GM19240 (cell line): ENCODE data around the gene PRKG1.

Source experiments
- DNase-seq: peaks from one replicate; pipeline ENCODE4 v3.0.0; 2011; ENCODE audit warnings: low spot score; ENCODE audit not compliant: insufficient read length

PRKG1 gene

DNA sequence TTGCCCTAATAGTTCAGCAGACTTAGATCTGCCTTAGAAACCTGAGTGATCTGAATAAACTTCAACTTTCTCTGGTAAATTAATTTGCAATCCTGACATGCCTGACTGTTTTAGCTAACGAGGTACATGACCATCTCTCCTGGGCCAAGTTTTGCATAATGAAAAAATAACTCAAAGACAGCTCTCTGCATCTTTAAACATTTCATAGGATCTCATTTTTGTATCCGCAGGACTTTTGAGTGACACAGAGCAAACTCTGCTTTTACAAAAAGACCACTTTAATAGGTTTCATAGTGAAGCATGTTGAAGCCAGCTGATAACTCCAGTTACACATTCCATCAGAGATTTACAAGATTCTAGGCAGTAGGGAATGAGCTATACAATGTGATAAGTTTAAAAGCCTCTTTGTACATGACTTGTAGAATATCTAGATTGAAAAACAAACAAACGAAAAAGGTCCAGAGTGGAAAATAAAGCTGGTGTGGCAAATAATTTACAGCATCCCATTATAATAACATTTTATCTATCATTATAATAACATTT is 2.1 kb downstream of the PRKG1 start:
- no peak for DNase-seq

DNA sequence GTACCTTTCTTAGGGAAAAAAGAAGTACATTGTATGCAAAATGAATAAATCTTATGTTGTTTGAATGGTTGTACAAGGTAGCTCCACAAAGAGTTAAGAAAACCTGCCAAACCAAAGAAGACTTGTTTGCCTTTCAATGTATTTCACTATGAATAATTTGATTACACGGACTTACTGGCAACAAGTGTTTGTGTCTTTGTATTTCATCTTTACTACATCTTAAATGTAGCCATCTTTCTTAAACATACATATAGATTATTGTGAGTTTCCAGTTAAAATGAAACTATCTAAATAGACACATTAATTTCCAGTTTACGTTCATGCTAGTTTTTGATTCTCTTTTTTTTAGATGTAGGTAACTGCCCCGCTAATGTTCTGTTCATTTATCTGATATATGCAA is 2.8 kb downstream of the PRKG1 start:
- DNase-seq, result no peak

DNA sequence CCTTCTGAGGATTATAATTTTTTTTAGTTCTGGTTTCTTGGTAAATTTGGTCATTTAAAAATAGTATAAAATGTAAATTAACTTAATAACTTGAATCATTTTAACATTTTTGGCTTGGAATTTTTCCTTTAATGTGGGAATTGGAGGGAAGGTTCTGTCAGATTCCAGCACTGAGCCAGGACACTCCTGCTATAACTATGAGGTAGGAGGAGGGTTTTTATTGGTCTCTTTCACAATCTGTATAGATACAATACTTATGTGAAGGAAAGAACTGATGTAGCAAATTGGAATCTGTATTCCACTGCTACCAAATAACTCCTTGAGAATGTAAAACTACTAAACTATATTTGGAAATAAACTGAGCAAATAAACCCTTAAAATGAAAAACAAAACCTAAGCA is 3.2 kb downstream of the PRKG1 start:
- DNase-seq, result no peak

DNA sequence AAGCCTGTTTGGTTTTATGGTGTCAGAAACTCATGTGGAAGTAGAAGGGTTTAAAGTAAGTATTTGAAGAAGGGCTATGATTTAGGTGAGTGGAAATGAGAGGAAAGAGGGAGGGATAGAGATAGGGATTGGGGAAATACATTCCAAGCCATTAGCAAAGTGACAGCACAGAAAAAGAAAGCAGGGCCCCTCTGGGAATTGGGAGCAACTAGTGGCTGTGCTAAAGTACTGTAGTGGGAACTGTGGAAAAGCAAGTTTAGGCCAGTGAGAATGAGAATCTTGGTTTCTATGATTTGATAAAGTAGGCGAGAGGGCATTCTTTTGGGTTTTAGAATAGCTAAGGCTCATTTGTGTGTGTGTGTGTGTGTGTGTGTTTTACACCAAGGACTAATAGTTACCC is 5.0 kb downstream of the PRKG1 start:
- DNase-seq, result no peak

DNA sequence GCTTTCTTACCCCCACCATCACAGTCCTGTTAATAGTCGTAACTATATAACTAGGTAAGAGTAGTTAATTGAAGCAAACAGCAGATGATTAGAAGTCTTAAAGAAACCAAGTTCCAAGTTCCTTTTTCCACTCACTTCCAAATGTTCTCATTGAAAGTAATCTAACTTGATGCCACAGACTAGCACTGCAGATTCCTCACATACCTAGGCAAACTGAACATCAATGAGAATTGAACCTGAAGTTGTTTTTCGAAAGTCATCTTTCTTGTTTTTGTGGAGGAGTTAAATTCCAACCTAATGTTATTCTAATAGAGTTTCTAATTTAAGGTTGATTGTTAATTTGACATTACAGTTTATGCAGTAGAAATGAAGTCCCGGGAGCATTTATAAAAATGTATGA is 5.5 kb downstream of the PRKG1 start:
- no peak for DNase-seq

DNA sequence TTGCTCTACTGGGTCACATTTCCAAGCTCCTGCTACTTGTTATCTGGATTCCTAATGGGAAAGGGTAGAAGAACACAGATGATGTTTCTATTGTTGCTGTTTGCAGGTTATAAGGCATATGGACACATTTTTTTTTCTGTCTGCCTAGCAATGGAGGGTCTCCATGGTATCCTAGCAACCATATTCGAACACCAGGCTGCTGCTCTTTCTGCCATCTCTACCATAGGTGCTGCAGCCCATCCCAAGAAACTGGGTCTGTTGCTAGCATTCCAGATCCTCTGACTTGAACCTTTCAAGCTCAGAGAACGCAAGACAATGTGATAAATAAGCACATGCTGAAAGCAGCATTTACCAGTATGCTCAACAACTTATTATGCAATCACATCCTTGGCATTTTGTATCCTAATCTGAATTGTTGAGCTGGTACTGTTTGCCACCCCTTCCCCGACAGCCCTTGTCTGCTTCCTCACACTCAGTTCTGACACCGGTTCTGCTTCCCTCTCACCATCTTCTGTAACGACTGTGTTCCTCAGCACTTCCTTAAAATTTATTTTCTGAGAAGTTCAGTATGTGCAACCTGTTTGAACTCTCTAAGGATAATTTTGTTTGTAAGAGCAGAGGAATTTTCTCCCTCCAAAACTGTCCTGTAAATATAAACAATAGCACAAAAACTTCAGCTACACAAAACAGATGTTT is 6.2 kb downstream of the PRKG1 start:
- no peak for DNase-seq

DNA sequence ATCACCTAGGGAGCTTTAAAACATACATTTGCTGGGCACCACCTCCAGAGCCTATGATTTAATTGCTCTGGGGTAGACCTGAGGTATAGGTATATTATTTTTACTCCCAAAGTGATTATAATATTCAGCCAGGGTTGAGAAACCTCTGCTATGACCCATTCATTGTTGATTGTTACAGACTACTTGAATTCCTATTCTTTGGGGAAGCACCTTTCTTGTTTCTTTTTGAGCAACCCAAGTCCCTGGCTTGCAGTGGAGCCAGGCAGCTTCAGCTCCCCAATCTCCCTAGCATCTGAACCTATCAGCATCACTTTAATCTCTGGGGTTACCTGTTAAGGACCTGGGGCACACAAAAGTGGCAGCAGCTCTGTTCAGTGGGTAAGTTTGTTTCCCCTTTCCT is 8.6 kb downstream of the PRKG1 start:
- no peak for DNase-seq

DNA sequence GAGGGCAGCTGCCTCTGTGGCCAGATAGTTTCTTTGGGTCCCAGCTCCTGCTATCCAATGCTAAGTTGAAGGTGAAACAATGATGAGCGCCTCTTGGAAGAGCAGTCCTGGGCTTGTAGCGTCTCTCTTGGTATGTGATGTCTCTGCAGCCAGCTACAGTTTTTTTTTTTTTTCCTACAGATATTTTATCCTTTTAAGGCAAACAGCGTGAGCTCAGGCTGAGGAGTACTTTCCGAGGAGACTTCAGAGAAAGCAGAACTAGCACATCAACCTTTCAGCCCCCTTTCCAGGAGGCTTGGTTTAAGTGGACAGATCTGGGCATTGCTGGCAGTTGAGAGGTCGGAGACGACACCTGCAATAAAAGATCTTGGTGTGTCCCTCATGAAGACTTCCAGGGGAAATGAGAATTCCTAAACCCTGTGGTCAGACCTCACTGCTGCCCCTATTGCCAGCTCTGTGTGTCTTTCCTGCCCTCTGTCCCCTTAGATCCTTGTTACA is 9.1 kb downstream of the PRKG1 start:
- DNase-seq, result no peak

DNA sequence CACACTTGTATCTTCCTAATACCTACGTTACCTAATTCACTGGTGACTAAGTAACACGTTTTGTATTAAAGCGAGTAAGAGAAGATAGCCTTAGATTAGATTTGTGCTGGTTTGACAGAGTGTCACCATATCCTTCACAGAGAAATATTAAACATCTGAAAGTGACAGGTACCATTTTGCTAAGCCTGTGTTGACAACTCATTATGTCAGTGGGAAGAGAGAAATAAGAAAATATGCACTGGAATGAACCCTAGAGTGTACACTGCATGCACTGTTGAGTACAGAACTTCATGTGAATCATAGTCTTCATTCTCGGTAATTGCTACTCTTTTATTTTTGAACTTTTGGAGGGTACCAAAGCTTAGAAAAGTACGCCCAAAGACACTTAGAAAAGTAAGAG is 10.9 kb downstream of the PRKG1 start:
- no peak for DNase-seq

DNA sequence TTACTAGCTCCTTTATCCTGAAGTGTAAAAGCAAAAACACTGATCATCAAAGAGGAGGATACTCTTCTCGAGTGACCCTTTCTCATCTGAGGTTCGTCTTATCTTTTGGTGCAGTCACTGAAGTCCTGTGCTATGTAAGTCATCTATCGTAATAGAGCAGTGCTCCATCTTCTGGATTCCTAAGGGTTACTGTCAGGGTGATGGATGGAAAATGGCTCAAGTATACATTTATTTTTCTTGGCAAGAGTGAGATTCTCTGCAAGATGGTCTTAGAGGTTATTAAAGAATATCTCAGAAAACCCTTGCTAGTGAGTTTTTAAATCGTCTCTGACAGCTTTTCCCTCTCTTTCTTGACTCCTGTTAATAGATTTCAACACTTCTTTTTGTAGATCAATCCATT is 12.4 kb downstream of the PRKG1 start:
- DNase-seq, result no peak

DNA sequence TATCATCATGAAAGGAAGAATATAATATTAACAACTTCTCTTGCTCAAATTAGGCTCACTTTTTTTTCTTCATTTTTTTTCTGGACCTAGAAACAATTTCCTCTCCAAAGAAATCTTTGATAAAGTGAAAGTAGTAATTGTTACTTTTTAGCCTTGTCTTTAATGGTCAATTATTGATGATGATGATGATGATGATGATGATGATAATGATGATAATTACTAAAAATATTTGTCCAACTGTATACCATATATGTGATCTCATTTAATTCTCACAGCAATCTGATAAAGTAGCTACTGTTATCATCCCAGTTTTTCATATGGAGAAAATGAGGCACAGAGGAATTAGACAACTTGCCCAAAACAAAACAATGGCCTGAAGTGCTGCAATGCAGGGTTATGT is 12.8 kb downstream of the PRKG1 start:
- no peak for DNase-seq

DNA sequence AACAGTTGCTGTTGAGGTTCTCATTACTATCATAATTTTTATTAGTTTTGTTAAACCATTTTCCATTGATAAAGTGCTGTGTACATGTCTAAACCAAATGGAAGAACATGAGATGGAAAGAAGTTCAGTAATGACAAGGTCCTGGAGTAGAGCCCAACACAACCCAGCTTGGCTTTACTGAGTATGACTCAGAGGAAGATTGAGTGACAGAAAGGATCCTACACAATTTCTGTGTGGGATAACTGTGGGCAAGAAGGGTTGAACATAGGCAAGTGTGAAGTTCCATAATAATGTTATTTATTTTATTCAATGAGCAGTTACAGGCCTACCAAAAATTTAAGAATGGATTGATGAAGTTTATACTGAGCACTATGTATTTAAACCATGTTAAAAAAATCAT is 15.9 kb downstream of the PRKG1 start:
- DNase-seq, result no peak

DNA sequence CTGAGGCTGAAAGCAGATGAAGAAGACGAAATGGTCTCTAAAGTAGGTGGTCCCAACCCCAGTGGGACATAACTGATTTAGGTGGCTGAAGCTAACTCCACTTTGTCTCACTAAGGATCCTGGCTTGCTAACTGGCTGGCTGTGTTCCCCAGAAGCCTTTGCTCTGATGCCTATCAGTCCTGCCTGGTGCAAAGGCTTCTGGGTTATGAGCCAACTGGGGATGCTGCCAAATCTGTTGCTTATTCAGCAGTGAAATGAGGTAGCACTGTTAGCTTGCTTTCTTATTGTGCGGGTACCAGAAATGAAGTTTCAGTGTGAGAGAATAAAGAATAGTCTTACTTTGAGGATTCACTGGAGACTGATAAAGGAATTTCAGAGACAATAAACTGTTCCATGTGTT is 18.1 kb downstream of the PRKG1 start:
- no peak for DNase-seq

DNA sequence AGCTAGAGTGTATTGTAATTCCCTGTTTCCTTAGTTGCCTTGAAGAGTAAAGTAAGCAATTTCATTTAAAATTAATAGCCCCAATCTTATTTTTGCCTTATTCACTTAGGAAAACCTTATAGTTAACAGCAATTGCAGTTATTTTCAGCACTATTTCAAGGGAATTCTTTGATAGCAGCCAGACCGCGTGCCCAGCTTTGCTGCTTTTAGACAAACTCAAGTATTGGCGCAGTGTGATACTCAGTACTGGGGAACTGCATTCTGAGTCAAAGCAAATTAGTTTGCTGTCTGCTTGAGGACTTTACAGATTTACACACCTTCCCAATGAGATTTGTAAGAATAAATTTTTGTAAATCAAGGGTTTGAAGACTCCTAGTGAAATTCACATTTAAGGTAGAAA is 21.2 kb downstream of the PRKG1 start:
- DNase-seq, result no peak

DNA sequence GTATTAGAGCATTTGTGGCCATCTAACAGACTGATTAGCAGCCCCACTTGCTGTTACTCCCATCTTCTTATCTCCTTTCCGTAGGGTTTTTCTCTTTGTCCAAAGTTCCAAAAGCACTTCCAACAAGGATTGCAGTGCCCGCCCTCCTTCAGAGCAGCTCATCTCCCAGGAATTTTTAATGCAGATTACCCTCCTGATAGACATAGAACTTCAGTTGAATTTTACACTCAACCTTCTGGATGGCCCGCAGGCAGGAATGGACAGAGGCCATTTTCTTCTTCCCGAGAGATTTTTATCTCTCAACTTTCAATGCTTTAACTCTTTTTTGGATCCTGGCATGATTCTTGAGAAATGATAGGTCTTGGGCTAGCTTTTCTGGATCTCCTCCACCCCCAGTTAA is 23.3 kb downstream of the PRKG1 start:
- no peak for DNase-seq

DNA sequence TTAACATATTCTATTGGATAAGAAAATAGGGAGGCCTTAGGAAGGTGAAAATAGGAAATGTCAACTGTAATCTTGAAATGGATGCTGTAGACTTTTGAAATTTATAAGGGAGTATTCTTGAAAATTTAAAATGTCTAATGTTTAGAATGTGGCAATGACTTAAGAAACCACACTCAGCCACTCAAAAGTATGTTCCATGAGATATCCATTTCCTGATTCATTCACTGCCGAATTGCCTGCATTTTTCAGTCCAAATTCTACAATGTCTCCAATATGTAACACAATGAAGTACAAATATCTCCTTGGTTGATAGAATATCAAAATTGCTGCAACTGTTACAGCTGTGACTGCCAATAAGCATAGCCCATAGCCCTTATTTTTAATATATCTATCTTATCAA is 25.9 kb downstream of the PRKG1 start:
- DNase-seq, result no peak

DNA sequence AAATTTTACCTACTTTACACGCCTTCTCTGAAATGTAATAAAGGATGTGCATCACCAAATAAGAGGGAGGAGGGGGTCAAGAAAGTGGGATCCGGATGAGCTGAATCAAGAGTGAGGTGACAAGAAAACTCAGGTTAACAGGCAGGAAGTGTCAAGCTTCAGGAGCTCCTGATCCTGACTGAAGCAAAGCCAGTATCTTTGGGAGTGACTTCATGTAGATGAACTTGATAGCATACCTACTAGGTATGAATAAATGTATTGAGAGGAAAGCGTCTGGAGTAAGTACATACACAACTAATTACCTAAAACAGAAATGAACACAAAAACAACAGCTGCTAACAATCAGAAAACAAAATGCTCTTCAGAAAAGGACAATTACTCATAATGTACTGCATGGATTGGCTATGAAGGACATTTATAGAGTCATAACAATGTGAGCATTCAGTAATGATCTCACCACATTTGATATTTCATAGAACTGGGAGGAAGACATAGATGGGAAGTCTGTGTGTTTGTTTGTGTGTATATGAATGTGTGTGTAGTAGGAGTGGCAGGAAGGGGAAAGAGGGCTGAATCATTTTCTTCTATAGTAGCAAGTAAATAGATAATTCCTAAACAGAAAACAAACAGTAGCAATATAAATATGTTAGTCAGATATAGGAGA is 29.4 kb downstream of the PRKG1 start:
- no peak for DNase-seq

DNA sequence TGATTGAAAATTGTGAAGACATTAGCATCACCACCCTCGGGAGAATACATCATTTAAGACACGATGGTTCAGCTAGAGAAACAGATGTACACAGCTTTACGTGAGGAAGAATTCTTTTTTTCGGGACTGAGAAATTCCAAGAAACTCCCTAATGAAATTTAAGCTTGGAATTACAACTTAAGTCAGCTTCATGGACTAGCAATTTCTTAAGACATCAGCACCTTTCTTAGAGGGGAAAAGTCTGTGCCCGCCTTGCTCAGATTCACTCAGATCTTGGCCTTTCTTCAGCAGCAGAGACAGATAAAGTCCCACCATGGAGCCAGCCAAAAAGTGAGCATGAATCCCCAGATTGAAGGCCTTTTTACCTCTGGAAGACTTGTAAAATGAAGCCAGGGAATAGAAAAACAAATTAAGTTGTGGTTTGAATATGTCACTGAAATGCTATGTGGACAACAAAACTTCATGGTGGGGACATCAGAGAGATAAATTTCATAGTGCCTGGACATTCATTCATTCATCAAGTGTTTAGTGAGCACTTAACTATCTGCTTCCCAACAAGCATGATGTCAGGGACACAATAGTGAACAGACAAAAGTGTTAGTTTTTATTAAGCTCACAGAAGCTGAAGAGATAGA is 32.1 kb downstream of the PRKG1 start:
- DNase-seq, result no peak

DNA sequence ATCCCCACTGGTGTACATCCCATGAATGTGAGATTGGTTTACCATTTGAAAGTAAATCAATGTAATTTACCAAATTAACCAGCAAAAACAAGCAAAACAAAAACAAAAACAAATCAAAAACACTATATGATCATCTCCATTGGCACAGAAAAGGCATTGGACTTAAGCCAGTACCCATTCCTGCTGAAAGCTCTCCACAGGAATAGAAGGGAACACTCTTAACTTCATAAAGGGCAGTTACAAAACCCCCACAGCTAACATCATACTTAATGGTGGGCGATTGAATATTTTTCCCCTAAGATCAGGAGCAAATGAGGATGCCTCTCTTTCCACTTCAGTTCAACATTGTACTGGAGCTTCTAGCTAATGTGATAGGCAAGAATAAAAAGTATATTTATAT is 34.1 kb downstream of the PRKG1 start:
- no peak for DNase-seq

DNA sequence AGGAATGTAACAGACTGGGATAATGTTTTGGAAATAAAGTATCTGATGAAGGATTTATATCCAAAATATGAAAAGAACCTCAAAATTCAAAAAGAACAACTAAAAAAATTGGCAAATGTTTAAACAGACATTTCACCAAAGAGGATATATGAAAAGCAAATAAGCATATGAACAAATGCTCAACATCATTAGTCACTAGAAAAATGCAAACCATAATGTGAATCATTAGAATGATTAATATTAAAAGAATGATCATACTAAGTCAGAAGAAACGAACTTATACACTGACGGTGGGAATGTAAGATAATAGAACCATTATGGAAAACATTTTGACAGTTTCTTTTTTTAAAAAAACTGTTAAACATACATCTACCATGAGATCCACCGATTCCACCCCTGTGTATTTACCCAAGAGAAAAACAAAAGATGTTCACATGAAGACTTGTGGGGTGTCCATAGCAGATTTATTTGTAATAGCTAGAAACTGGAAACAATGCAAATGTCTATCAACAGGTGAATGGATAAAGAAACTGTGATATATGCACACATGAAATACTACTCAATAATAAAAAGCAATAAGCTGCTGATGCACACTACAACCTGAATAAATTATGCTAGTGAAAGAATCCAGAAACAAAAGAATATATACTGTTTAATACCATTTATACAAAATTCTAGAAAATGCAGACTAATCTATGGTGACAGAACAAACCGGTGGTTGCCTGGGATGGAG is 35.7 kb downstream of the PRKG1 start:
- DNase-seq, result no peak

DNA sequence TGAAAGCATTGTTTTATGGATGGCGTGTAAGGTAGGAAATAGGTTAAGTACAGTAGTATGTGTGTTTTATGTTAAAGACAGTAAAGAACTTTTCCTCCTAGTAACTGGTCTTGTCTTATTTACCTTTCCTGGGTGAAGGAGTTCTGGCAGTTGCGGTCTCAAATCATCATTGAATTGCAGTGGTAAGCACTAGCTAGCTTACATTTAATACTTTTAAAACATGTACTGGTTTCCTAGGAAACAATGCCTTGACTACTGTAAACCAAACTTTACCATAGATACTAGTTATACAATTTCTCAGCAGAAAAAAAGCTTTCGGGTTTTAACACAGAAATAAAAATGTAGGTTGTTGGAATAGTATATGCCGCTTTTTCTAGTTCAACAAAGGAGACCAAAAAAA is 37.7 kb downstream of the PRKG1 start:
- no peak for DNase-seq

DNA sequence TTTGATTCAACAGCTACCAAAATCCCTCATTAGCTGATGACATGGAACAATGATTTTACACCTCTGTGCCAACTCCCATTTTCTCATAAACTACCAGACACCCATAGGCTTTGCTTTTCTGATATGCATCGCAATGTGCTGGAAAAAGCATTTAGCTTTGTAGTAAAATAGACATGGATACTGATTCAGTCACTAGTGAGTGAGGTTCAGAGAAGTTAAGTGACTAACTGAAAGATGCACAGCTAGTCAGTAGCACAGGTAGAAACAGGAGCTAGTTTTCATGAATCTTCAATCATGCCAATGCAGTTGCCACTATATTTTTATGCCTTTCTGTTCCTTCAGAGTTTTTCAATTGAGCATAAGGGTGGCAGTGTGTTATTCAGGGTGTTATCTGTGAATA is 38.7 kb downstream of the PRKG1 start:
- DNase-seq, result no peak
